ENCODE results near the gene TUBA1B. TPM values are rescaled to one million over a fixed set of nuclear protein-coding genes. Genes with fewer than 3 reads are reported as not detected.

Gene TUBA1B
- total and polyA plus RNA-seq, 2 of the 8 experiments (the other 6 are each of a cell fraction or from before 2014, with no cell fraction given): 2,092 to 6,837 TPM

DNA sequence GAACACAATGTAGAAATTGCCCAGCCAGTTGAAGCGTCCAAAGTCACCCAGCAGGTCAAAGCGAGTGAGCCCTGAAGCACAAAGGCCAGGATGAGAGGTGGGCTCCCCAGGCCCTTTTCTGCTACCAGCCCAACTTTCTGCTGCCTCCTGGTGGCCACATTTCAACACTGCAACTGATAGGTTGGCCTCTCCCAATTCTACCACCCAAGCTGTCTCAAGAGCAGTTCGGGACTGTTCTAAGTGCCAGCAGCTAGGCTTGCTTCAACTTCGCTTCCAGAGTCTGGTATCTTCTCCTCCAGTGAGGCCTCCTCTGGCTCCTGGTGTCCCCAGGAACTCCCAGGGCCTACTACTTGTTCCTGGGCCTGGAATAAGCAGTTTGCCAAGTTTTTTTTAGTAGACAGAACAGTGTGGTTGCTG, 33.2 kb downstream of the TUBA1B start:
- Histone ChIP-seq H4K20me1 (replicated peaks in 1 of 2; ENCODE audit: control insufficient read depth in 1 of 2, insufficient read depth in 2 of 2, low read length in 2 of 2) (peaks cover 0 to 2% of the 10 kb centered on the region in 2 experiments), H3K4me1 (replicated peaks in 1 of 4; ENCODE audit: control insufficient read depth in 3 of 4, insufficient read depth in 4 of 4, low read length in 3 of 4) (peaks cover 0 to 11% (median 8%) of the 10 kb centered on the region in 4 experiments; a peak in 4 of 7 replicates), H3K23me2 (ENCODE audit: low read depth, low read length) (peaks cover 6% of the 10 kb centered on the region), H3K23ac (ENCODE audit: insufficient read length) (no peak overlapping the region), H4K5ac (ENCODE audit: insufficient read length, low read depth, low read length) (no peak overlapping the region), H4K91ac (replicated peaks; ENCODE audit: insufficient read length, low read length) (no peak overlapping the region), H3K9me3 (ENCODE audit: insufficient read depth in 2 of 2, low read depth in 1 of 2, low read length in 1 of 2) (no peaks in the 10 kb centered on the region), H2BK20ac (ENCODE audit: low read length) (no peak overlapping the region), H2BK5ac (ENCODE audit: low read depth, low read length) (no peak overlapping the region), H2BK120ac (replicated peaks; ENCODE audit: low read depth, low read length) (no peak overlapping the region), H3K27ac (ENCODE audit: low read depth, low read length) (no peak overlapping the region), H3K27me3 (replicated peaks in 1 of 4; ENCODE audit: control insufficient read depth in 3 of 4, extremely low read depth in 1 of 4, insufficient read depth in 3 of 4, low read length in 3 of 4) (peaks cover 13 to 24% (median 23%) of the 10 kb centered on the region in 4 experiments), H2BK15ac (ENCODE audit: low read length) (no peak overlapping the region), H3K4me3 (ENCODE audit: extremely low read depth in 1 of 4, insufficient read depth in 2 of 4, low read depth in 3 of 4, low read length in 4 of 4) (no peak overlapping the region), H3K14ac (ENCODE audit: insufficient read length) (no peak overlapping the region), H3K79me1 (ENCODE audit: low read depth, low read length) (no peaks in the 10 kb centered on the region), H3K56ac (replicated peaks; ENCODE audit: insufficient read length, low read depth, low read length) (no peak overlapping the region), H2AK5ac (ENCODE audit: low read depth, low read length) (no peak overlapping the region), H3K18ac (ENCODE audit: extremely low read depth, low read length) (no peak overlapping the region), H3K79me2 (ENCODE audit: control insufficient read depth in 1 of 2, insufficient read depth in 2 of 2, low read length in 2 of 2) (no peaks in the 10 kb centered on the region), H4K8ac (ENCODE audit: extremely low read depth, insufficient read depth, low read length) (no peak overlapping the region), H3K4ac (replicated peaks; ENCODE audit: insufficient read length, low read depth, low read length) (no peak overlapping the region), H3K9ac (replicated peaks in 1 of 4; ENCODE audit: extremely low read depth in 1 of 4, low read depth in 3 of 4, low read length in 3 of 4) (no peak overlapping the region; a peak in 1 of 7 replicates), H2AFZ (ENCODE audit: low read length) (no peak overlapping the region), H3K4me2 (ENCODE audit: insufficient read depth in 1 of 2, low read depth in 2 of 2, low read length in 2 of 2) (no peak overlapping the region), H3K36me3 (ENCODE audit: control insufficient read depth in 2 of 4, insufficient read depth in 4 of 4, low read length in 3 of 4) (peaks cover 10 to 29% (median 20%) of the 10 kb centered on the region in 4 experiments; a peak in 6 of 8 replicates), H2BK12ac (ENCODE audit: low read depth, low read length) (no peak overlapping the region)
- WGBS, 2 experiments (ENCODE audit: extremely low coverage in 1 of 2, insufficient coverage in 1 of 2, insufficient read length in 1 of 2, insufficient replicate concordance in 2 of 2, low coverage in 1 of 2, low lambda C conversion rate in 2 of 2, missing lambda C conversion rate in 1 of 2): 59% methylated on average over 4 of the region's 4 CpGs; no CpG with 5 or more reads in 1 of the 2 experiments
- DNase-seq (ENCODE audit: low read depth in 1 of 2, low spot score in 2 of 2) (peak in 1 of 2 experiments; percentile 88), FAIRE-seq (peak; percentile 95)
- ChIA-PET POLR2A (ENCODE audit: partially characterized antibody) (interaction anchor here (0.9 to 4.4 kb wide), 6 partner anchors 9 to 80 kb away, joined by 3 to 27 read pairs (median 4); partner anchors contain the start of genes KMT2D and TUBA1B), CTCF (ENCODE audit: partially characterized antibody) (interaction anchor here (0.6 to 16.2 kb wide), 21 partner anchors 11 to 478 kb away, joined by 3 to 235 read pairs (median 5); partner anchors contain the start of genes LMBR1L, RHEBL1 and TUBA1B)
- TF ChIP-seq, protein P1, sequence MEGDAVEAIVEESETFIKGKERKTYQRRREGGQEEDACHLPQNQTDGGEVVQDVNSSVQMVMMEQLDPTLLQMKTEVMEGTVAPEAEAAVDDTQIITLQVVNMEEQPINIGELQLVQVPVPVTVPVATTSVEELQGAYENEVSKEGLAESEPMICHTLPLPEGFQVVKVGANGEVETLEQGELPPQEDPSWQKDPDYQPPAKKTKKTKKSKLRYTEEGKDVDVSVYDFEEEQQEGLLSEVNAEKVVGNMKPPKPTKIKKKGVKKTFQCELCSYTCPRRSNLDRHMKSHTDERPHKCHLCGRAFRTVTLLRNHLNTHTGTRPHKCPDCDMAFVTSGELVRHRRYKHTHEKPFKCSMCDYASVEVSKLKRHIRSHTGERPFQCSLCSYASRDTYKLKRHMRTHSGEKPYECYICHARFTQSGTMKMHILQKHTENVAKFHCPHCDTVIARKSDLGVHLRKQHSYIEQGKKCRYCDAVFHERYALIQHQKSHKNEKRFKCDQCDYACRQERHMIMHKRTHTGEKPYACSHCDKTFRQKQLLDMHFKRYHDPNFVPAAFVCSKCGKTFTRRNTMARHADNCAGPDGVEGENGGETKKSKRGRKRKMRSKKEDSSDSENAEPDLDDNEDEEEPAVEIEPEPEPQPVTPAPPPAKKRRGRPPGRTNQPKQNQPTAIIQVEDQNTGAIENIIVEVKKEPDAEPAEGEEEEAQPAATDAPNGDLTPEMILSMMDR (IDR thresholded peaks at IDR 0.05; ENCODE audit: control extremely low read depth in 1 of 3, insufficient read depth in 1 of 3, low read depth in 1 of 3, low read length in 3 of 3): peak; percentile 87 to 96 (median 91)
- 0 out of 2 replicates have a peak, but pooled peaks have one; percentile 13 for TF ChIP-seq CEBPB (IDR thresholded peaks at IDR 0.05; ENCODE audit: low read depth, low read length)
- TF ChIP-seq RAD21 (IDR thresholded peaks at IDR 0.05 in 1 of 2, conservative IDR thresholded peaks at IDR 0.05 in 1 of 2; ENCODE audit: low read depth in 2 of 2, low read length in 2 of 2): peak; percentile 70 to 79
- TF ChIP-seq TEAD4 (IDR thresholded peaks at IDR 0.05; ENCODE audit: low read depth, low read length): 0 out of 2 replicates have a peak, but pooled peaks have one; percentile 51
- no peak for TF ChIP-seq TBP (IDR thresholded peaks at IDR 0.05; ENCODE audit: low read depth, low read length)
